Lung (tissue), 12 donors: ENCODE results near the gene SLC49A3. TPM values are rescaled to one million over a fixed set of nuclear protein-coding genes. Genes with fewer than 3 reads are reported as not detected.

Experiments
- ATAC-seq: fragments of 200-7000 bp; cut with Tn5 transposase; one replicate; pipeline ENCODE4 v1.9.1; 2020; ENCODE audit warnings: moderate number of reproducible peaks; ENCODE audit not compliant: insufficient read depth, low FRiP score
- DNase-seq, 3 donors: peaks; one replicate each; pipeline ENCODE4 v3.0.0-alpha.2; 2013 to 2017
- H3K27ac ChIP-seq, 2 donors: one replicate each; pipeline ENCODE4 v1.5.1; 2013; ENCODE audit warnings: mild to moderate bottlenecking in 2 of 2, moderate library complexity in 2 of 2, control low read depth in 1 of 2, inconsistent platforms in 1 of 2, low read depth in 1 of 2, low read length in 1 of 2
- H3K27me3 ChIP-seq, 3 donors: one replicate each; pipeline ENCODE4 v1.5.1; 2013; ENCODE audit warnings: low read length in 2 of 3; ENCODE audit not compliant: control insufficient read depth in 3 of 3, insufficient read depth in 3 of 3
- H3K36me3 ChIP-seq, 4 donors: one replicate each; pipeline ENCODE4 v1.5.1; 2013; ENCODE audit warnings: low read length in 4 of 4, mild to moderate bottlenecking in 1 of 4, moderate library complexity in 1 of 4; ENCODE audit not compliant: control insufficient read depth in 4 of 4, insufficient read depth in 4 of 4
- H3K4me1 ChIP-seq, 5 donors: one replicate each; pipeline ENCODE4 v1.5.1; 2013; ENCODE audit warnings: low read length in 5 of 5, mild to moderate bottlenecking in 2 of 5, moderate library complexity in 1 of 5; ENCODE audit not compliant: control insufficient read depth in 5 of 5, insufficient read depth in 5 of 5
- H3K4me3 ChIP-seq: one replicate; pipeline ENCODE4 v1.5.1; 2013; ENCODE audit warnings: mild to moderate bottlenecking, control low read depth, moderate library complexity
- H3K9ac ChIP-seq, 2 donors: one replicate each; pipeline ENCODE4 v1.5.1; 2013; ENCODE audit warnings: low read length in 2 of 2, control low read depth in 1 of 2; ENCODE audit not compliant: insufficient read depth in 1 of 2
- H3K9me3 ChIP-seq, 4 donors: one replicate each; pipeline ENCODE4 v1.5.1; 2013; ENCODE audit warnings: low read length in 3 of 4, mild to moderate bottlenecking in 1 of 4, moderate library complexity in 1 of 4; ENCODE audit not compliant: control insufficient read depth in 4 of 4, insufficient read depth in 3 of 4
- WGBS, 2 donors: extraction: QIAGEN DNeasy Blood & Tissue Kit; methylation state at CpG; one replicate each; pipeline ENCODE4 v1.1.7; 2013; 5-methylcytosine and 5-hydroxymethylcytosine counted together
- polyA plus RNA-seq, 2 donors: library from polyadenylated mRNA; stranded (reverse); fragments of 200-250 nt; gene quantifications; one replicate each; pipeline ENCODE4 v1.2.1, GENCODE V29; 2013
- total RNA-seq, 2 donors: library from RNA; depleted of rRNA in 1 of 2; stranded (reverse); fragments of >200 nt in 1 of 2; gene quantifications; one replicate each; pipeline ENCODE4 v1.2.1, GENCODE V29; 2014 to 2021
- TF ChIP-seq, protein P1 (sequence below): IDR thresholded peaks from 2 replicates; pipeline ENCODE4 v1.5.1; 2012; ENCODE audit warnings: mild to moderate bottlenecking; ENCODE audit errors: control extremely low read depth, extremely low read depth
- donor health status: control.
- donor health status: control.
- donor health status: Bipolar disorder and iron deficiency.
- donor health status: healthy.
- donor health status: DM: yes; HTN: yes; CAD: no.

Gene SLC49A3
- total and polyA plus RNA-seq, 4 donors = 8.2 to 35.1 (median 17.7) TPM

- WGBS, 2 donors = 90 to 93% methylated on average over 18 of the region's 18 CpGs
- DNase-seq (no peak), ATAC-seq (no peak)
- TF ChIP-seq, protein P1, sequence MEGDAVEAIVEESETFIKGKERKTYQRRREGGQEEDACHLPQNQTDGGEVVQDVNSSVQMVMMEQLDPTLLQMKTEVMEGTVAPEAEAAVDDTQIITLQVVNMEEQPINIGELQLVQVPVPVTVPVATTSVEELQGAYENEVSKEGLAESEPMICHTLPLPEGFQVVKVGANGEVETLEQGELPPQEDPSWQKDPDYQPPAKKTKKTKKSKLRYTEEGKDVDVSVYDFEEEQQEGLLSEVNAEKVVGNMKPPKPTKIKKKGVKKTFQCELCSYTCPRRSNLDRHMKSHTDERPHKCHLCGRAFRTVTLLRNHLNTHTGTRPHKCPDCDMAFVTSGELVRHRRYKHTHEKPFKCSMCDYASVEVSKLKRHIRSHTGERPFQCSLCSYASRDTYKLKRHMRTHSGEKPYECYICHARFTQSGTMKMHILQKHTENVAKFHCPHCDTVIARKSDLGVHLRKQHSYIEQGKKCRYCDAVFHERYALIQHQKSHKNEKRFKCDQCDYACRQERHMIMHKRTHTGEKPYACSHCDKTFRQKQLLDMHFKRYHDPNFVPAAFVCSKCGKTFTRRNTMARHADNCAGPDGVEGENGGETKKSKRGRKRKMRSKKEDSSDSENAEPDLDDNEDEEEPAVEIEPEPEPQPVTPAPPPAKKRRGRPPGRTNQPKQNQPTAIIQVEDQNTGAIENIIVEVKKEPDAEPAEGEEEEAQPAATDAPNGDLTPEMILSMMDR = no peak
- Histone ChIP-seq H3K4me3 (no peak overlapping the region), H3K27me3 (no peaks in the 10 kb centered on the region), H3K36me3 (peaks cover 0 to 5% (median 2%) of the 10 kb centered on the region in 4 donors), H3K4me1 (peaks cover 0 to 4% (median under 1%) of the 10 kb centered on the region in 5 donors), H3K9me3 (no peaks in the 10 kb centered on the region), H3K9ac (no peak overlapping the region), H3K27ac (no peak overlapping the region)
Observed at GRCh38 chr4:714087-714486, 25.1 kb upstream of the SLC49A3 start.

DNA sequence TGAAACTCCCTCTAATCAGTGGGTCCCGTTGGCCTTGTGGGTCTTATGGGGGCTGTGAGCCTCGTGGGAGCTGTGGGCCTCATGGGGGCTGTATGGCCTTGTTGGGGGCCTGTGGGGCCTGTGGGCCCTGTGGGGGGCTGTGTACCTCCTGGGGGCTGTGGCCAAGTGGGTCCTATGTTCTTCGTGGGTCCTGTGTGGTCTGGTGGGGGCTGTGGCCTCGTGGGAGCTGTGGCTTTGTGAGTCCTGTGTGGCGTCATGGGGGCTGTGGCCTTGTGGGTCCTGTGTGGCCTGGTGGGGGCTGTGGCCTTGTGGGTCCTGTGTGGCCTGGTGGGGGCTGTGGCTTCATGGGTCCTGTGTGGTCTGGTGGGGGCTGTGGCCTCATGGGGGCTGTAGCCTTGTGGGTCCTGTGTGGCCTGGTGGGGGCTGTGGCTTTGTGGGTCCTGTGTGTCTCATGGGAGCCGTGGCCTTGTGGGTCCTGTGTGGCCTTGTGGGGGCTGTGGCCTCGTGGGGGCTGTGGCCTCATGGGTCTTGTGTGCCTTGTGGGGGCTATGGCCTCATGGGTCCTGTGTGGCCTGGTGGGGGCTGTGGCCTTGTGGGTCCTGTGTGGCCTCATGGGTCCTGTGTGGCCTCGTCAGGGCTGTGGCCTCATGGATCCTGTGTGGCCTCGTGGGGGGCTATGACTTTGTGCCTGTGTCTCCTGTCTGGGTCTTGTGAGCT lies 24.1 kb upstream of the SLC49A3 start:
- no peaks in the 10 kb centered on the region for H3K9me3 ChIP-seq
- no peak for DNase-seq
- no peak overlapping the region for H3K9ac ChIP-seq
- H3K4me1 ChIP-seq = peaks cover 4 to 11% (median 5%) of the 10 kb centered on the region in 5 donors
- 81 to 86% methylated on average over 9 of the region's 9 CpGs for WGBS, 2 donors
- H3K27me3 ChIP-seq = no peaks in the 10 kb centered on the region
- no peak overlapping the region for H3K4me3 ChIP-seq
- no peak for ATAC-seq
- H3K27ac ChIP-seq = no peak overlapping the region
- TF ChIP-seq, protein P1 = no peak
- H3K36me3 ChIP-seq = peaks cover 0 to 5% (median 2%) of the 10 kb centered on the region in 4 donors

DNA sequence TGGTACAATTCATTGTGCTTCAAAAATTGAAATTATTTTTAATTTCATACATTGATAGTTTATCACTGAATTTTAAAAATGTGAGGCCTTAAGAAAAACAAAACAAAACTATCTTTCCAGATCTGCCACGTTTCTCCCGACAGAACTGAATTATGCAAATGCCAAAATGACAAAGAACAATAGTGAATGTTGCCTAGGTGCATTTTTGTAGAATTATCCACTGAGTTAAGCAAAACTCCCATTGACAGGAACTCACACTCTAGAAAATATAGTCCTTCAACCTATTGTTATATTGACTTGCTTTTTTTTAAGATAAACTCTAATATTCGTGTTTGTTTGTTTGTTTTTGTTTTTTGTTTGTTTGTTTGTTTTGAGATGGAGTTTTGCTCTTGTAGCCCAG lies 23.1 kb upstream of the SLC49A3 start:
- DNase-seq (no peak), ATAC-seq (no peak)
- Histone ChIP-seq H3K9me3 (no peaks in the 10 kb centered on the region), H3K4me1 (peaks cover 1 to 14% (median 8%) of the 10 kb centered on the region in 5 donors), H3K36me3 (peaks cover 0 to 5% (median 2%) of the 10 kb centered on the region in 4 donors), H3K9ac (no peak overlapping the region), H3K27ac (no peak overlapping the region), H3K4me3 (no peak overlapping the region), H3K27me3 (no peaks in the 10 kb centered on the region)
- 67 to 83% methylated on average over 3 of the region's 3 CpGs for WGBS, 2 donors
- TF ChIP-seq, protein P1 = no peak
